Omental fat pad (tissue), 4 donors: ENCODE measurements around the gene AGPAT2. TPM values are rescaled to one million over a fixed set of nuclear protein-coding genes. Genes with fewer than 3 reads are reported as not detected.
A peak's percentile ranks its signal among the peaks of the same experiment; 100 is the strongest.

ENCODE experiments used
- ATAC-seq: fragments of 150-250 bp; one replicate; pipeline ENCODE4 v1.9.1; 2016; ENCODE audit warnings: mild to moderate bottlenecking, moderate library complexity; ENCODE audit not compliant: low FRiP score
- DNase-seq: peaks from one replicate; pipeline ENCODE4 v3.0.0-alpha.2; 2019; ENCODE audit warnings: low spot score
- CTCF ChIP-seq, 3 donors: fragments of 450-650 bp; IDR thresholded peaks; one replicate each; pipeline ENCODE4 v1.5.1; 2016 to 2017; ENCODE audit warnings: antibody characterized with exemption in 3 of 3, mild to moderate bottlenecking in 3 of 3, moderate library complexity in 2 of 3
- small RNA-seq: library from RNA; depleted of rRNA; stranded (forward); fragments of <200 nt; gene quantifications from one replicate; pipeline ENCODE3, GENCODE V24; 2016
- total RNA-seq, 4 donors: library from RNA; depleted of rRNA; stranded (reverse); fragments of >200 nt; gene quantifications; one replicate each; pipeline ENCODE4 v1.1.0, GENCODE V29; 2016

AGPAT2 gene
- total RNA-seq, 4 donors from 2014 or later, result 391 to 854 (median 473) TPM

GRCh38 chr9:136626066-136626725 lies 61.1 kb downstream of the AGPAT2 start:
- no peak for ATAC-seq
- TF ChIP-seq CTCF (IDR thresholded peaks at IDR 0.05), result no peak
- no peak for DNase-seq

GRCh38 chr9:136625101-136626065 lies 61.9 kb downstream of the AGPAT2 start:
- DNase-seq (no peak), ATAC-seq (no peak)
- no peak for TF ChIP-seq CTCF (IDR thresholded peaks at IDR 0.05)

DNA sequence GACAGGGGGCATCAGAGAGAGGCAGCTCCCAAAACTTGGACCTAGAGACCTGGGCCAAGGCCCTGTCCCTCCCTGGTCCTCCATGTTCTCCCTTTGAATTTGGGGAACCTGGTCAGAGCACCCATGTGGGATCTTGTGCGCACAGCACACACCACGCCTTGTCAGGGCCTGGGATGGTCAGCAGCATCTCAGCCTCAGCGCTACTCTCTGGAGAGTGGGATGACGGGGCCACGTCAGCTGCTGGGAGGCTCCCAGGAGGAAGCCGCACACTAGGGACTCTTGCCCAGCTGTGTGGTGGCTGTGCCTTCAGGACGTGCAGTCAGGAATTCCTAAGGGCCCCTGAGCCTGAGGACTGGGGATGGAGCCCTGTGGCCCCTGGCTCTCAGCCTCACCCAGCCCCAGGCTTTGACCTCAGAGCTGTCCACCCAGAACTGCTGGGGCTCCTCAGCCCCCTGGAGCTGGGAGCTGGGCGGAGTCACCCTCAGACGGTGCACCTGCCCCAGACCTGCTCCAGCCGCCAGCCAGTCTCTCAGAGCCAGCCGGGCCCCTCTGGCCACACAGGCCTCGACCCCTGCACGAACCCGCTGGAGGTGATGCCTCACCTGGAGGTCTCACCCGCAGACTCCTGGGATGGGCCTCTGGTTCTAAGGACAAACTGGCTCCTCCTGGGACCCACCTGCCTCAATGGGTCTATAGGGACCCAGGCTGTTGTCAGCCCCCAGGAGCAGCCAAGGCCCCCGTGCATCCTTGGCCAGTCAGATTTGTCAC lies 62.9 kb downstream of the AGPAT2 start:
- ATAC-seq (no peak), DNase-seq (no peak)
- TF ChIP-seq CTCF (IDR thresholded peaks at IDR 0.05), result no peak

- no peak for DNase-seq
- TF ChIP-seq CTCF (IDR thresholded peaks at IDR 0.05), result no peak
- ATAC-seq, result no peak
These were observed 63.4 kb downstream of the AGPAT2 start for GRCh38 chr9:136623842-136624183.

Small RNA genes within 50 kb of the gene (small RNA-seq; reads per million reads assigned to genes)
- gene MIR126, result 1,632 reads per million, percentile 99 among the genes with 10 or more reads in this experiment

Other genes with a start within 250 kb of the AGPAT2 start
- 10 to 100 TPM in 1 of 4 donors, 1 to 10 TPM in 3; 5.4 to 13.1 (median 8.3) TPM for gene INPP5E, start 247.6 kb downstream of the AGPAT2 start, total RNA-seq
- 10 to 100 TPM; 45.6 to 64.8 (median 56.5) TPM for gene SEC16A, start 204.4 kb downstream of the AGPAT2 start, total RNA-seq
- gene NOTCH1, start 141.4 kb downstream of the AGPAT2 start, total RNA-seq, result 10 to 100 TPM; 10.4 to 61.8 (median 55.1) TPM
- 100 to 1,000 TPM in 3 of 4 donors, 10 to 100 TPM in 1; 50.6 to 274 (median 145) TPM for gene EGFL7, start 24.5 kb downstream of the AGPAT2 start, total RNA-seq
- gene DIPK1B, start 25.1 kb upstream of the AGPAT2 start, total RNA-seq, result 10 to 100 TPM in 1 of 4 donors, 1 to 10 TPM in 3; 4.4 to 12.8 (median 7.5) TPM
- 10 to 100 TPM in 1 of 4 donors, 1 to 10 TPM in 3; 3.5 to 10.2 (median 5.0) TPM for gene LCN10, start 55.5 kb upstream of the AGPAT2 start, total RNA-seq
- 10 to 100 TPM in 2 of 4 donors, 1 to 10 TPM in 2; 5.0 to 24.1 (median 9.0) TPM for gene LCN6, start 61.1 kb upstream of the AGPAT2 start, total RNA-seq
- gene LCN8, start 70.8 kb upstream of the AGPAT2 start, total RNA-seq, result not detected
- gene LCN15, start 77.1 kb upstream of the AGPAT2 start, total RNA-seq, result not detected
- 10 to 100 TPM; 43.1 to 88.1 (median 70.9) TPM for gene TMEM141, start 103.9 kb upstream of the AGPAT2 start, total RNA-seq
- gene CCDC183, start 108.9 kb upstream of the AGPAT2 start, total RNA-seq, result 1 to 10 TPM; 1.5 to 2.8 (median 1.9) TPM
- gene RABL6, start 120.5 kb upstream of the AGPAT2 start, total RNA-seq, result 10 to 100 TPM; 33.7 to 46.9 (median 44.9) TPM
- 1 to 10 TPM in 1 of 4 donors, under 1 TPM in 3; 0.72 to 2.5 (median 0.78) TPM for gene AJM1, start 155.0 kb upstream of the AGPAT2 start, total RNA-seq
- gene PHPT1, start 162.0 kb upstream of the AGPAT2 start, total RNA-seq, result 10 to 100 TPM; 27.1 to 53.9 (median 40.9) TPM
- 1 to 10 TPM; 1.4 to 3.9 (median 1.7) TPM for gene MAMDC4, start 164.9 kb upstream of the AGPAT2 start, total RNA-seq
- gene EDF1, start 178.9 kb upstream of the AGPAT2 start, total RNA-seq, result 100 to 1,000 TPM; 281 to 323 (median 308) TPM
- 1 to 10 TPM; 3.2 to 9.1 (median 5.1) TPM for gene TRAF2, start 199.1 kb upstream of the AGPAT2 start, total RNA-seq